ENCODE data around the gene CCL3.

GRCh38 chr17:36118477-36119353, 28.8 kb upstream of the CCL3 start:
- TF ChIP-seq ZNF274 (IDR thresholded peaks at IDR 0.05; ENCODE audit: low read depth, low read length) (no peak), SUZ12 (IDR thresholded peaks at IDR 0.05; ENCODE audit: extremely low read depth, insufficient read depth, insufficient read length) (no peak)
